Nephron (organoid): ENCODE measurements around the gene ZNF792.
"Not testable (repeated sequence)": the region's sequence is repeated elsewhere in the genome, so short reads cannot be mapped to it uniquely, and the experiment has no call there.

Source experiments
- H3K27ac Mint-ChIP-seq, 3 experiments: 2 replicates each; pipeline ENCODE4 v1.8.0; 2020; ENCODE audit warnings: mixed read lengths in 3 of 3, mild to moderate bottlenecking in 2 of 3, moderate library complexity in 1 of 3
- H3K27me3 Mint-ChIP-seq: 2 replicates; pipeline ENCODE4 v1.8.0; 2021; ENCODE audit warnings: low read depth, mild to moderate bottlenecking, moderate library complexity, mixed read lengths
- H3K36me3 Mint-ChIP-seq: 2 replicates; pipeline ENCODE4 v1.8.0; 2020; ENCODE audit warnings: low read depth, mixed read lengths
- H3K4me1 Mint-ChIP-seq: 2 replicates; pipeline ENCODE4 v1.8.0; 2020; ENCODE audit warnings: mixed read lengths
- H3K4me3 Mint-ChIP-seq, 3 experiments: 2 replicates each; pipeline ENCODE4 v1.8.0; 2020; ENCODE audit warnings: mild to moderate bottlenecking in 3 of 3, mixed read lengths in 3 of 3, moderate library complexity in 2 of 3
- H3K9me3 Mint-ChIP-seq: 2 replicates; pipeline ENCODE4 v1.8.0; 2020; ENCODE audit warnings: mixed read lengths
- CTCF ChIP-seq, 3 experiments: fragments of 200-600 bp; sonication (generic); IDR thresholded peaks; one replicate each; pipeline ENCODE4 v1.5.0; 2021; ENCODE audit warnings: antibody characterized with exemption in 3 of 3; ENCODE audit not compliant: unreplicated experiment in 3 of 3

Gene ZNF792

GRCh38 chr19:34994643-34995541 lies 30.9 kb upstream of the ZNF792 start:
- H3K27me3 Mint-ChIP-seq: no peaks in the 10 kb centered on the region
- H3K4me1 Mint-ChIP-seq: peaks cover 17% of the 10 kb centered on the region
- no peak overlapping the region for H3K4me3 Mint-ChIP-seq

GRCh38 chr19:34994286-34994642 lies 30.2 kb upstream of the ZNF792 start:
- Mint-ChIP-seq H3K4me3 (no peak overlapping the region), H3K9me3 (peaks cover 3% of the 10 kb centered on the region), H3K4me1 (peaks cover 17% of the 10 kb centered on the region), H3K27ac (no peak overlapping the region), H3K36me3 (no peaks in the 10 kb centered on the region), H3K27me3 (no peaks in the 10 kb centered on the region)
- no peak for TF ChIP-seq CTCF (IDR thresholded peaks at IDR 0.05; ENCODE audit: unreplicated experiment in 3 of 3)

More at GRCh38 chr19:34994643-34995541, 30.9 kb upstream of the ZNF792 start:
- Mint-ChIP-seq H3K27ac (no peak overlapping the region), H3K9me3 (peaks cover 3% of the 10 kb centered on the region), H3K36me3 (no peaks in the 10 kb centered on the region)
- TF ChIP-seq CTCF (IDR thresholded peaks at IDR 0.05; ENCODE audit: unreplicated experiment in 3 of 3): no peak

- not testable (repeated sequence) for H3K4me1 Mint-ChIP-seq, H3K4me3 Mint-ChIP-seq, H3K27me3 Mint-ChIP-seq, H3K36me3 Mint-ChIP-seq, H3K9me3 Mint-ChIP-seq, H3K27ac Mint-ChIP-seq
These were observed 28.6 kb upstream of the ZNF792 start for GRCh38 chr19:34992582-34992981.

- H3K9me3 Mint-ChIP-seq: peaks cover 3% of the 10 kb centered on the region
- no peaks in the 10 kb centered on the region for H3K36me3 Mint-ChIP-seq
- no peak overlapping the region for H3K27ac Mint-ChIP-seq
- TF ChIP-seq CTCF (IDR thresholded peaks at IDR 0.05; ENCODE audit: unreplicated experiment in 3 of 3): no peak
- no peak overlapping the region for H3K4me3 Mint-ChIP-seq
- no peaks in the 10 kb centered on the region for H3K4me1 Mint-ChIP-seq
- peaks cover 3% of the 10 kb centered on the region for H3K27me3 Mint-ChIP-seq
These were observed 27.7 kb upstream of the ZNF792 start for GRCh38 chr19:34991542-34992333.

- Mint-ChIP-seq H3K4me3 (no peak overlapping the region), H3K36me3 (no peaks in the 10 kb centered on the region), H3K4me1 (peaks cover 4% of the 10 kb centered on the region), H3K27ac (no peak overlapping the region), H3K9me3 (peaks cover 5% of the 10 kb centered on the region), H3K27me3 (peaks cover 3% of the 10 kb centered on the region)
- no peak for TF ChIP-seq CTCF (IDR thresholded peaks at IDR 0.05; ENCODE audit: unreplicated experiment in 3 of 3)
These were observed 26.7 kb upstream of the ZNF792 start for GRCh38 chr19:34990578-34991192.

- H3K36me3 Mint-ChIP-seq: no peaks in the 10 kb centered on the region
- H3K27ac Mint-ChIP-seq: no peak overlapping the region
- peaks cover 3% of the 10 kb centered on the region for H3K27me3 Mint-ChIP-seq
- no peak for TF ChIP-seq CTCF (IDR thresholded peaks at IDR 0.05; ENCODE audit: unreplicated experiment in 3 of 3)
- peaks cover 5% of the 10 kb centered on the region for H3K4me1 Mint-ChIP-seq
- no peak overlapping the region for H3K4me3 Mint-ChIP-seq
- H3K9me3 Mint-ChIP-seq: peaks cover 11% of the 10 kb centered on the region
These were observed 25.3 kb upstream of the ZNF792 start for GRCh38 chr19:34989298-34989697.
